Transverse colon (tissue), 4 donors: ENCODE data around the gene TRRAP.
"Not testable (repeated sequence)": the region's sequence is repeated elsewhere in the genome, so short reads cannot be mapped to it uniquely, and the experiment has no call there.

ENCODE experiments used
- POLR2AphosphoS5 ChIP-seq, 3 donors: sonication (generic); formaldehyde crosslinking; IDR thresholded peaks; one replicate each; pipeline ENCODE4 v1.6.1; 2016; ENCODE audit warnings: antibody characterized with exemption in 3 of 3
- TF ChIP-seq, protein P1 (sequence below), 5 experiments: fragments of 200-600 bp in 3 of 5; fragments of 450-650 bp in 2 of 5; sonication (generic) in 3 of 5; IDR thresholded peaks; 1 replicate in 2 of 5; 2 replicates in 3 of 5; pipeline ENCODE4 v1.5.1; 2016 to 2017; ENCODE audit warnings: antibody characterized with exemption in 5 of 5, inconsistent platforms in 3 of 5, mild to moderate bottlenecking in 2 of 5, moderate library complexity in 1 of 5

DNA sequence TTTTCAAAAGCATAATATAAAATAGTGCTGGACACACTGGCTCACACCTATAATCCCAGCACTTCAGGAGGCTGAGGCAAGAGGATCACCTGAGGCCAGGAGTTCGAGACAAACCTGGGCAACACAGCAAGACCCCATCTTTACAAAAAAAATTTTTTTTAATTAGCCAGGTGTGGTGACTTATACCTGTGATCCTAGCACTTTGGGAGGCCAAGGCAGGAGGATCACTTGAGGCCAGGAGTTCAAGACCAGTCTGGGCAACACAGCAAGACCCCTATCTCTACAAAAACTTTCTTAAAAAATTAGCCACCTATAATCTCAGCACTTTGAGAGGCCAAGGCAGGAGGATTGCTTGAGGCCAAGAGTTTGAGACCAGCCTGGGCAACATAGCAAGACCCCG lies 35.8 kb upstream of the TRRAP start:
- TF ChIP-seq, protein P1, sequence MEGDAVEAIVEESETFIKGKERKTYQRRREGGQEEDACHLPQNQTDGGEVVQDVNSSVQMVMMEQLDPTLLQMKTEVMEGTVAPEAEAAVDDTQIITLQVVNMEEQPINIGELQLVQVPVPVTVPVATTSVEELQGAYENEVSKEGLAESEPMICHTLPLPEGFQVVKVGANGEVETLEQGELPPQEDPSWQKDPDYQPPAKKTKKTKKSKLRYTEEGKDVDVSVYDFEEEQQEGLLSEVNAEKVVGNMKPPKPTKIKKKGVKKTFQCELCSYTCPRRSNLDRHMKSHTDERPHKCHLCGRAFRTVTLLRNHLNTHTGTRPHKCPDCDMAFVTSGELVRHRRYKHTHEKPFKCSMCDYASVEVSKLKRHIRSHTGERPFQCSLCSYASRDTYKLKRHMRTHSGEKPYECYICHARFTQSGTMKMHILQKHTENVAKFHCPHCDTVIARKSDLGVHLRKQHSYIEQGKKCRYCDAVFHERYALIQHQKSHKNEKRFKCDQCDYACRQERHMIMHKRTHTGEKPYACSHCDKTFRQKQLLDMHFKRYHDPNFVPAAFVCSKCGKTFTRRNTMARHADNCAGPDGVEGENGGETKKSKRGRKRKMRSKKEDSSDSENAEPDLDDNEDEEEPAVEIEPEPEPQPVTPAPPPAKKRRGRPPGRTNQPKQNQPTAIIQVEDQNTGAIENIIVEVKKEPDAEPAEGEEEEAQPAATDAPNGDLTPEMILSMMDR (IDR thresholded peaks at IDR 0.05): not testable (repeated sequence)
- TF ChIP-seq POLR2AphosphoS5 (IDR thresholded peaks at IDR 0.05): not testable (repeated sequence)
